Skeletal muscle tissue (tissue), 4 donors: ENCODE data around the gene COMMD3. TPM values are rescaled to one million over a fixed set of nuclear protein-coding genes. Genes with fewer than 3 reads are reported as not detected.

ENCODE experiments used
- H3K27ac ChIP-seq: one replicate; pipeline ENCODE4 v1.7.0; 2013; ENCODE audit warnings: mild to moderate bottlenecking, low read depth, low read length, inconsistent platforms
- H3K27me3 ChIP-seq, 3 donors: one replicate each; pipeline ENCODE4 v1.7.0; 2013; ENCODE audit warnings: low read length in 3 of 3; ENCODE audit not compliant: control insufficient read depth in 3 of 3, insufficient read depth in 3 of 3
- H3K36me3 ChIP-seq, 3 donors: one replicate each; pipeline ENCODE4 v1.7.0; 2013; ENCODE audit warnings: low read length in 3 of 3; ENCODE audit not compliant: control insufficient read depth in 3 of 3, insufficient read depth in 3 of 3
- H3K4me1 ChIP-seq, 3 donors: one replicate each; pipeline ENCODE4 v1.7.0; 2013; ENCODE audit warnings: low read length in 3 of 3, mild to moderate bottlenecking in 3 of 3; ENCODE audit not compliant: control insufficient read depth in 3 of 3, insufficient read depth in 3 of 3
- H3K4me3 ChIP-seq, 3 donors: one replicate each; pipeline ENCODE4 v1.7.0; 2013; ENCODE audit warnings: low read length in 3 of 3
- H3K9ac ChIP-seq, 3 donors: one replicate each; pipeline ENCODE4 v1.7.0; 2013; ENCODE audit warnings: low read length in 3 of 3, mild to moderate bottlenecking in 3 of 3, moderate library complexity in 2 of 3, low read depth in 1 of 3
- H3K9me3 ChIP-seq, 3 donors: one replicate each; pipeline ENCODE4 v1.7.0; 2013; ENCODE audit warnings: low read length in 3 of 3; ENCODE audit not compliant: control insufficient read depth in 3 of 3
- total RNA-seq: library from RNA; depleted of rRNA; stranded (reverse); fragments of >200 nt; gene quantifications from one replicate; pipeline ENCODE4 v1.2.3, GENCODE V29; 2014
- donor health status: Osteomylitis.

Gene COMMD3
- total RNA-seq, 1 donor from 2014 or later = 71.5 TPM

- peaks cover 0 to 7% (median 0%) of the 10 kb centered on the region in 3 donors for H3K27me3 ChIP-seq
- peak overlapping the region in 2 of 3 donors; percentile 57 to 74 for H3K4me3 ChIP-seq
- no peaks in the 10 kb centered on the region for H3K9me3 ChIP-seq
- peaks cover 14 to 33% (median 20%) of the 10 kb centered on the region in 3 donors for H3K4me1 ChIP-seq
- H3K27ac ChIP-seq = no peak overlapping the region
- peak overlapping the region in 2 of 3 donors; percentile 48 to 52 for H3K9ac ChIP-seq
- H3K36me3 ChIP-seq = peaks cover 5 to 16% (median 16%) of the 10 kb centered on the region in 3 donors
Observed at GRCh38 chr10:22324413-22324812, 8.2 kb downstream of the COMMD3 start.

- H3K9me3 ChIP-seq = no peaks in the 10 kb centered on the region
- H3K27ac ChIP-seq = no peak overlapping the region
- peaks cover 0 to 7% (median 0%) of the 10 kb centered on the region in 3 donors for H3K27me3 ChIP-seq
- H3K36me3 ChIP-seq = peaks cover 8 to 21% (median 21%) of the 10 kb centered on the region in 3 donors
- peak overlapping the region in 2 of 3 donors; percentile 48 to 52 for H3K9ac ChIP-seq
- H3K4me1 ChIP-seq = peaks cover 14 to 33% (median 18%) of the 10 kb centered on the region in 3 donors
- H3K4me3 ChIP-seq = peak overlapping the region; percentile 57 to 74 (median 67)
Observed at GRCh38 chr10:22324893-22325271, 8.7 kb downstream of the COMMD3 start.

GRCh38 chr10:22325272-22326144 is 9.3 kb downstream of the COMMD3 start:
- Histone ChIP-seq H3K4me1 (peaks cover 14 to 30% (median 16%) of the 10 kb centered on the region in 3 donors), H3K4me3 (peak overlapping the region; percentile 57 to 74 (median 67)), H3K9ac (peak overlapping the region; percentile 48 to 57 (median 52)), H3K27me3 (peaks cover 0 to 7% (median 0%) of the 10 kb centered on the region in 3 donors), H3K27ac (peak overlapping the region; percentile 6), H3K36me3 (peaks cover 8 to 25% (median 24%) of the 10 kb centered on the region in 3 donors), H3K9me3 (no peaks in the 10 kb centered on the region)

- Histone ChIP-seq H3K4me3 (peak overlapping the region in 1 of 3 donors; percentile 60), H3K27me3 (peaks cover 0 to 7% (median 0%) of the 10 kb centered on the region in 3 donors), H3K36me3 (peaks cover 8 to 25% (median 24%) of the 10 kb centered on the region in 3 donors), H3K4me1 (peaks cover 14 to 30% (median 16%) of the 10 kb centered on the region in 3 donors), H3K27ac (peak overlapping the region; percentile 6), H3K9ac (peak overlapping the region in 2 of 3 donors; percentile 11 to 57), H3K9me3 (no peaks in the 10 kb centered on the region)
Observed at GRCh38 chr10:22326145-22326702, 10.0 kb downstream of the COMMD3 start.

GRCh38 chr10:22329150-22329549 is 13.0 kb downstream of the COMMD3 start:
- no peak overlapping the region for H3K9ac ChIP-seq
- no peaks in the 10 kb centered on the region for H3K9me3 ChIP-seq
- peaks cover 8 to 25% (median 24%) of the 10 kb centered on the region in 3 donors for H3K36me3 ChIP-seq
- H3K4me1 ChIP-seq = peaks cover 0 to 10% (median 5%) of the 10 kb centered on the region in 3 donors
- no peak overlapping the region for H3K4me3 ChIP-seq
- H3K27me3 ChIP-seq = peaks cover 4 to 10% (median 5%) of the 10 kb centered on the region in 3 donors
- H3K27ac ChIP-seq = no peak overlapping the region

GRCh38 chr10:22332116-22332692 is 16.0 kb downstream of the COMMD3 start:
- H3K36me3 ChIP-seq = peaks cover 8 to 18% (median 17%) of the 10 kb centered on the region in 3 donors
- peaks cover 35 to 41% (median 36%) of the 10 kb centered on the region in 3 donors for H3K27me3 ChIP-seq
- peaks cover 15 to 20% (median 19%) of the 10 kb centered on the region in 3 donors for H3K4me1 ChIP-seq
- no peak overlapping the region for H3K4me3 ChIP-seq
- no peak overlapping the region for H3K9ac ChIP-seq
- H3K27ac ChIP-seq = no peak overlapping the region
- no peaks in the 10 kb centered on the region for H3K9me3 ChIP-seq

- Histone ChIP-seq H3K4me1 (peaks cover 15 to 20% (median 19%) of the 10 kb centered on the region in 3 donors), H3K9ac (no peak overlapping the region), H3K4me3 (no peak overlapping the region), H3K27ac (no peak overlapping the region), H3K9me3 (peaks cover 0 to 3% (median 0%) of the 10 kb centered on the region in 3 donors), H3K27me3 (peaks cover 47 to 52% (median 47%) of the 10 kb centered on the region in 3 donors), H3K36me3 (peaks cover 8 to 17% (median 16%) of the 10 kb centered on the region in 3 donors)
Observed at GRCh38 chr10:22333167-22333974, 17.2 kb downstream of the COMMD3 start.

- Histone ChIP-seq H3K36me3 (peaks cover 8 to 14% (median 12%) of the 10 kb centered on the region in 3 donors), H3K27ac (no peak overlapping the region), H3K4me1 (peaks cover 15 to 20% (median 19%) of the 10 kb centered on the region in 3 donors), H3K4me3 (no peak overlapping the region), H3K9me3 (peaks cover 0 to 3% (median 0%) of the 10 kb centered on the region in 3 donors), H3K27me3 (peaks cover 52 to 58% (median 53%) of the 10 kb centered on the region in 3 donors), H3K9ac (no peak overlapping the region)
Observed at GRCh38 chr10:22333975-22334282, 17.7 kb downstream of the COMMD3 start.
